ENCODE measurements around the gene CRYM. TPM values are rescaled to one million over a fixed set of nuclear protein-coding genes. Genes with fewer than 3 reads are reported as not detected.

CRYM gene
- total RNA-seq, 1 experiment from 2014 or later = 4.9 TPM

DNA sequence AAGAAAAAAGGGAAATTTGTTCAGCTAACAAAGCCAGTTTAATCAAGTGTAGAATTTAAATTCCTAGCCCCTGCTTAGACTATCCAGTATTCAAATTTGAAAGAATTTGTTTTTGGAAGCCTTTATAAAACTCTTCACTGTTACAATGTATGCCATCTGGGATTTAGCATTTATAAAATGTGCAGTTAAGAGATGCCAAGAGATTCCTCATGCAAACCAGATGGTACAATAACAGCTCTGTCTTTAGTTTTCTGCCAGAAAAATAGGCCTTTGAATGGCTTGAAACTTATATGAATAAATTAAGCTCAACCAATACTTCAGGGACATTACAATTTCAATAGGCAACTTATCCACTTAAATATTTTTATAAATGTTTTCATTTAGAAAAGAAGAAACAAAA, 51.3 kb downstream of the CRYM start:
- Histone ChIP-seq H4K20me1 (ENCODE audit: insufficient read depth) (no peaks in the 10 kb centered on the region), H3K36me3 (ENCODE audit: control insufficient read depth in 1 of 2, insufficient read depth in 2 of 2, low read length in 2 of 2) (no peaks in the 10 kb centered on the region), H3K9ac (ENCODE audit: low read length) (no peak overlapping the region), H3K27ac (ENCODE audit: low read depth, low read length) (no peak overlapping the region), H3K4me3 (replicated peaks in 1 of 2; ENCODE audit: low read depth in 1 of 2, low read length in 2 of 2) (no peak overlapping the region), H3K79me2 (ENCODE audit: insufficient read depth, low read length) (no peaks in the 10 kb centered on the region), H3K9me3 (ENCODE audit: control insufficient read depth in 1 of 2, insufficient read depth in 1 of 2, low read depth in 1 of 2, low read length in 2 of 2) (no peaks in the 10 kb centered on the region), H3K4me2 (ENCODE audit: low read length) (no peak overlapping the region), H3K4me1 (ENCODE audit: control insufficient read depth in 1 of 2, insufficient read depth in 2 of 2, low read length in 2 of 2) (no peaks in the 10 kb centered on the region), H2AFZ (ENCODE audit: low read depth, low read length, poor library complexity, severe bottlenecking) (no peak overlapping the region), H3K27me3 (ENCODE audit: insufficient read depth, low read length) (peaks cover 14% of the 10 kb centered on the region), H3K9me2 (ENCODE audit: insufficient read depth) (no peaks in the 10 kb centered on the region)
- BruUV-seq (replicated peaks) = no TSS peak
- ATAC-seq (no peak), DNase-seq (ENCODE audit: low read depth, low spot score) (no peak)
- intact Hi-C loops (cut with micrococcal nuclease) = no loop called here
- ChIA-PET RAD21 (ENCODE audit: low non-redundant PET in 1 of 2, low total read pairs in 2 of 2, uncharacterized antibody in 2 of 2, unreplicated experiment in 2 of 2) (no interaction called here), POLR2A (no interaction called here), CTCF (no interaction called here)
- TF ChIP-seq SP1 (IDR thresholded peaks at IDR 0.05; ENCODE audit: low read depth) (no peak), YY1 (IDR thresholded peaks at IDR 0.05; ENCODE audit: extremely low read depth, insufficient replicate concordance, low read depth, low read length) (no peak), SRF (IDR thresholded peaks at IDR 0.05; ENCODE audit: low read depth) (no peak), CBX3 (IDR thresholded peaks at IDR 0.05; ENCODE audit: low read depth) (no peak), ZFX (IDR thresholded peaks at IDR 0.05) (no peak)
- TF ChIP-seq, protein P1, sequence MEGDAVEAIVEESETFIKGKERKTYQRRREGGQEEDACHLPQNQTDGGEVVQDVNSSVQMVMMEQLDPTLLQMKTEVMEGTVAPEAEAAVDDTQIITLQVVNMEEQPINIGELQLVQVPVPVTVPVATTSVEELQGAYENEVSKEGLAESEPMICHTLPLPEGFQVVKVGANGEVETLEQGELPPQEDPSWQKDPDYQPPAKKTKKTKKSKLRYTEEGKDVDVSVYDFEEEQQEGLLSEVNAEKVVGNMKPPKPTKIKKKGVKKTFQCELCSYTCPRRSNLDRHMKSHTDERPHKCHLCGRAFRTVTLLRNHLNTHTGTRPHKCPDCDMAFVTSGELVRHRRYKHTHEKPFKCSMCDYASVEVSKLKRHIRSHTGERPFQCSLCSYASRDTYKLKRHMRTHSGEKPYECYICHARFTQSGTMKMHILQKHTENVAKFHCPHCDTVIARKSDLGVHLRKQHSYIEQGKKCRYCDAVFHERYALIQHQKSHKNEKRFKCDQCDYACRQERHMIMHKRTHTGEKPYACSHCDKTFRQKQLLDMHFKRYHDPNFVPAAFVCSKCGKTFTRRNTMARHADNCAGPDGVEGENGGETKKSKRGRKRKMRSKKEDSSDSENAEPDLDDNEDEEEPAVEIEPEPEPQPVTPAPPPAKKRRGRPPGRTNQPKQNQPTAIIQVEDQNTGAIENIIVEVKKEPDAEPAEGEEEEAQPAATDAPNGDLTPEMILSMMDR (IDR thresholded peaks at IDR 0.05 in 2 of 3, conservative IDR thresholded peaks at IDR 0.05 in 1 of 3; ENCODE audit: borderline replicate concordance in 1 of 3, insufficient read depth in 1 of 3, low read depth in 2 of 3, low read length in 2 of 3) = no peak

DNA sequence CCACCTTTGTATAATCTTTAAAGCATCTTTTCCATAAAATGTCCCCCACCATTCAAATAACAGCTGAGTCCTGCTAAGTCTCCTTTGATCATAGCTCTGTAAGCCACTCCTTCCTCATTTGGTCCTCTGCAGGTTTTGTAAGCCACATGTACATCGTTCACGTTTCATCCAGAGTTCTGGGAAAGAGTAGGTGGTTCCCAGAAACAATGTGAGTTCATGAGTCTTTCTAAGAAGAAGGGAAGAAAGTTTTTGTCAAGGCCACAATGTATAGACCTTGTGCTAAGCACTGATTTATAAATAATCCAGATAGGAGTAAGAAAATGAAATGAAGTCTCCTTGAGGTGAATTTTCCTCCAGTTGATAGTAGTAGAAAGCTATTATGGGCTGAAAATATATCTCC, 53.3 kb downstream of the CRYM start:
- no peaks in the 10 kb centered on the region for H3K9me3 ChIP-seq (ENCODE audit: control insufficient read depth in 1 of 2, insufficient read depth in 1 of 2, low read depth in 1 of 2, low read length in 2 of 2)
- intact Hi-C loops (cut with micrococcal nuclease) = no loop called here
- H3K36me3 ChIP-seq (ENCODE audit: control insufficient read depth in 1 of 2, insufficient read depth in 2 of 2, low read length in 2 of 2) = no peaks in the 10 kb centered on the region
- H3K79me2 ChIP-seq (ENCODE audit: insufficient read depth, low read length) = no peaks in the 10 kb centered on the region
- no TSS peak for BruUV-seq (replicated peaks)
- POLR2A ChIA-PET = no interaction called here
- H3K4me3 ChIP-seq (replicated peaks in 1 of 2; ENCODE audit: low read depth in 1 of 2, low read length in 2 of 2) = no peak overlapping the region
- H2AFZ ChIP-seq (ENCODE audit: low read depth, low read length, poor library complexity, severe bottlenecking) = no peak overlapping the region
- RAD21 ChIA-PET (ENCODE audit: low non-redundant PET in 1 of 2, low total read pairs in 2 of 2, uncharacterized antibody in 2 of 2, unreplicated experiment in 2 of 2) = no interaction called here
- no peak overlapping the region for H3K27ac ChIP-seq (ENCODE audit: low read depth, low read length)
- H3K9ac ChIP-seq (ENCODE audit: low read length) = no peak overlapping the region
- H3K4me1 ChIP-seq (ENCODE audit: control insufficient read depth in 1 of 2, insufficient read depth in 2 of 2, low read length in 2 of 2) = no peaks in the 10 kb centered on the region
- H3K4me2 ChIP-seq (ENCODE audit: low read length) = no peak overlapping the region
- ATAC-seq = no peak
- H3K27me3 ChIP-seq (ENCODE audit: insufficient read depth, low read length) = peaks cover 8% of the 10 kb centered on the region
- CTCF ChIA-PET = no interaction called here
- no peaks in the 10 kb centered on the region for H4K20me1 ChIP-seq (ENCODE audit: insufficient read depth)
- no peak for TF ChIP-seq POLR2AphosphoS5 (IDR thresholded peaks at IDR 0.05; ENCODE audit: low read depth, low read length)
- H3K9me2 ChIP-seq (ENCODE audit: insufficient read depth) = no peaks in the 10 kb centered on the region
- DNase-seq (ENCODE audit: low read depth, low spot score) = no peak
